NT2/D1 (cell line): ENCODE results near the gene UBE2J2.

ENCODE experiments used
- SUZ12 ChIP-seq: IDR thresholded peaks from 2 replicates; pipeline ENCODE4 v1.6.1; 2011; ENCODE audit not compliant: insufficient read length, insufficient read depth; ENCODE audit errors: extremely low read depth
- YY1 ChIP-seq: IDR thresholded peaks from 2 replicates; pipeline ENCODE4 v1.6.1; 2011; ENCODE audit not compliant: insufficient read length, insufficient read depth

- TF ChIP-seq YY1 (no peak), SUZ12 (no peak)
Measured at GRCh38 chr1:1215881-1216605, 57.6 kb downstream of the UBE2J2 start.
